Renal cortex interstitium (tissue), 11 donors: Measurements from ENCODE around the gene FILIP1L. TPM values are rescaled to one million over a fixed set of nuclear protein-coding genes. Genes with fewer than 3 reads are reported as not detected.

ENCODE experiments used
- DNase-seq, 11 donors: peaks; one replicate each; pipeline ENCODE4 v3.0.0-alpha.2; 2013; ENCODE audit warnings: low read depth in 9 of 11, low spot score in 4 of 11; ENCODE audit errors: extremely low read depth in 1 of 11
- polyA plus RNA-seq, 3 donors: library from polyadenylated mRNA; unstranded; fragments of 120-200 nt; gene quantifications; one replicate each; pipeline ENCODE4 v1.2.1, GENCODE V29; 2013; ENCODE audit not compliant: insufficient read length in 3 of 3

The FILIP1L gene
- polyA plus RNA-seq, 3 donors: 19.5 to 22.1 (median 21.7) TPM

DNA sequence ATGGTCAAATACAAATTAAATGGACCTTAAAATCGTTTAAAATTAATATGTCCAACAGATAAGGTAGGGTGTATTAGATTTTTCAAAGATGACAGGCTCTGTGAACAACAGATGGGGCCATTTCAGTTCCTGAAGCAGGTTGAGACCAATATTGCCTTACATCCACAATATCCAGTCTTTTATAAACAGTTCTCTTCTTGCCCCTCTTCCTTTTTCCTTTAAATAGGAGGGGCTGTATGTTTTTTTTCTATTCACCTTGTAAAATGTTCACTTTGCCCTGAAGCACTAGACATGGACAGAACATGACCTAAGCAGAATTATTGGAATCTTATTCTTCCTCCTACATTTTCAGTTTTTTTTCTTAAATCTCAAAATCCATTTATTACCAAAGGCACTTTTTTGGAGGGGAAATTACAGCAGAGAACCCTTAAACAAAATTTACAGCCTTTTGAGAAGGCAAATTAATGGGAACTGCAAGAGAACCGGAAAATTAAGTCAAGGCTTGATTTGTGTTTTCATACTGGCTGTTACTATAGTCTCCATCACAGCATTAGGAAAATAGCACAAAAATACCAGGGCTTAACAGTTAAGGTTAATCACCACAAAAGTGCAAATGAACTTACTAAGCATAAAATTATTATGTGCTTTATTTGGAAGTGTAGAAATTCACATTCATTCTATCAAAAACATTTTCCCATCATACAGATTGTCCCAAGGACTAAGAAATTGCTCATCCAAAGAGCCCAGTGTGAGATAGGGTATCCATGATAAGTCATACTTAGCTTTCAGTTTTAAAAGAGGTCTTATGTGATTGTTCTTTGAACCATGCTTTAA, 240.8 kb downstream of the FILIP1L start:
- DNase-seq: peak in 1 of 11 donors; percentile 41

DNA sequence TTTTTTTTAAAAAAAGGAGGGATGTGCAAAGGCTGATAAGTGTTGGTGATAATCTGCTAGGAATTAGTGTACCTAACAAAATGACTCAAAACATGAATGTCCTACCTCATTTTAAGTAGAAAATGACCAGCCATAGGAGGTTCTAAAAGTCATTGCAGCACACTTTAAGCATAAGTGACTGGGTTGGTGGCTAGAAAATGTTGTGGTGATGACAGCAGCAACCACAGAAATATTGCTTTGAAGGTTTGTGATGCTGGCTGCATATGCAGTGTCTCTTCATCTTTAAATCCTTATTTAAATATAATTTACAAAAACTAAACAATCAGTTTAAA, 241.4 kb downstream of the FILIP1L start:
- DNase-seq: no peak

DNA sequence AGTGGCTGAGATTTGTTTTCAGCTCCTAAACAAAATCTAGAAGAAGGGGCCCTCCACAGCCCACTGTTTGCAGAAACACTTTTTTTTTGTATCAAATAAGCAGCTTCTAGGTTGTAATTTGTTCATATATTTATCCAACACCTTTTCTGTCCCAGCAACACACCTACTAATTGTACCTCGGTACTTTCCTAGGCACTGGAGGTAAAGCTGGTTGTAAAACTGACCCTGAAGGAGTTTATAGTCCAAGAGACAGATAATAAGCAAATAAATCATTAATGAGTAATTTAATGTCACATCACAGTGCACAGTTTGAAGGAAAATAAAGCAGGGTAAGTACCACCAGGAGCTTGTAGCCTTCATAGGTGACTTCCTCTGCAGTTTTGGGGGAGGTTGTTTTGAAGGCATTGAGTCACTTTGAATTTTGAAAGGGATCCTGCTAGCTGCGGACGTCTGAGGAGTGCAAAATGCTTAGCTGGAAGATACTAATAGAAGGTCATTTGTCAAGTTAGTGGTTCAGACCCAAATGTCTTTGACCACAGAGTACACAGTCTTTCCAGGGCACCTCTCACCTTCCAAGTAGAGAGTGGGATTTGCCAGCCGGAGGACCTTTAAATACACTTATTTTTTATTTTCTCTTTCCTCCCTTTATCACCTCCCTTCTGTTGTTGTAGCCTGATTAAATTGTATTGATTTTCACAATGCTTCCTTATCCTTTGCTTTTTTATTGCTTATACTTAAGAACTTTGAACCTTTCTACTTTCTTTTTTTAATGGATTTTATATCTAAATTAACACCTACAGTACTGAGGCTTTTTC, 242.9 kb downstream of the FILIP1L start:
- no peak for DNase-seq

DNA sequence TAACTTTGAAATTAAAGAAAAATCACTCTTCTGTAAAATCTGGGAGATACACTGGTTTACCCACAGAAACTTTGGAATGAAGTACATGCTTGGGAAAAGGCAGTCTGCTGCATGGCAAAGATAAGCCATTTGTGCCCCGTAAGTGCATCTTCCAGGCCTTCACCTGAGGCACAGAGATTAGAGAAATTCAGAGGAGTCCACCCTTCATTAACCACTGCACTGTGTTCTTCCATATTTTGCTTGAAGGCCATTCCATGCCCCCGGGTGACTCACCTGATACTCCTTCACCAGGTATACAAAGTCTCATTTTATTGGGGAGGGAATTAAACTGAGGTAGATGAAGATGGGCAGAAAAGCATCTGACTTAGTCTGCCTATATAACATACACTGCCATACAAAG, 243.6 kb downstream of the FILIP1L start:
- DNase-seq: no peak

DNA sequence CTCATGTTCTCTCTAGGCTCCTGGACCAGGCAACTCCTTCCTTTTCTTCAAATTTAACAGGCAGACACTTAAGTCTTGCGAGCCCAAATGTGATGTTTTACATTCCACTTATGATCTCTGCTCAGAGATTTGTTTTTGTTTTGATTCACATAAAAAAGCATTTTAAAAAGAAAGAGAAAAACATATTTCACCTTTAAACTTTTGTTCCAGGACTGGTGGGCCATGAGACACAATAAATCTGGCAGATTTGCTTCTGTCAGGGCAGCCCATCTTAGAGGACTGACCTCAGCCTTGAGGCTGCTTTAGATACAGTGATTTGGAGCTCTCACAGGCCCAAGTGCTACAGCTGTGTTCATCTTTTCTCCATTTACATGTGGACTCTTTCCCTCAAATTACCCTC, 244.7 kb downstream of the FILIP1L start:
- DNase-seq: peak in 3 of 11 donors; percentile 40 to 57 (median 54)

DNA sequence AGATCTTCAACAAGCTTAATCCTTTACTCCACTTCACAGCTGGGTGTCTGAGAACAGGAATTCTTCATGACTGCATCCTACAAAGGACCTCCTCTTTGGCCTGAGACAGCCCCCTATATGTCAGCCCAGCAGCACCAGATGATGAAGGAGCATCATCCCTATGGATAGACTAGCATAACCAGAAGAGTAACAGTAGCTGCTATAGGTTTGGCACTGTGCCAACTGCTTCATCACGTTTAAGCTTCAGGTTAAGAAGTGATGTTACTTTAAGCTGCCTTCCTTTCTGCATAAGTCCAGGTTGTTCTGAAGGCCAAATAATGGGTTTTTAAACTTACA, 246.0 kb downstream of the FILIP1L start:
- DNase-seq: no peak

DNA sequence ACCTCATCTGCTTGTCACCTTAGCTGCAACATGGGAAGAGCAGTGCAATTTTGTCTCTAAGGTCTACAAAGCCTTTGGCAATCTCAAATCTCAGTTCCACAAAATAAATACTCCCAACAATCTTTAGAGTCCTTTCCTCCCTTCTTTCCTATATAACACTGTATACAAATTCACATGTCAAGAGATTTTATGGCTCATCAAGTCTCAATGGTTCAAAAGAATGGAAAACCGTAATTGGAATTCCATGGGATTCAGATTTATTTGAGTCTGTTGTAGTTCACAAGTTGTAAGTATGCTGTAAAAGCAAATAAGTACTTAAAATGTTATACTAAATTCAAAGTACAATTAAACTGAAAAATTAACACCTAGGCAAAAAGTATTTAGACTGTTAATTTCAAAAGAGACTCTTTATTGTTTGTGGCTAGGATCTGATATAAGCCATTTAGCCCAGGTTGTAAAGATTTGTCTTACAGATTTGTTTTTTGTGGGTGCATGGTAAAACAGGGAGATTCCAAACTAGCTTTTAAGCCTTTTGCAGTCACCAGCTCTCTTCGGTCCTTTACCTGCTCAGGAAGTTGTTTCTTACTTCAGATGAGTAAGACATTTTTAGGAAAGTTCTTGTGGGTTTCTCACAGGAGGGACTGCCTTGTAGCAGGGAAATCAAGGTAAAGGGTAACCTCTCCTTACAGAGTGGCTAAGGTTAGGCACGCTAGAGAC, 246.5 kb downstream of the FILIP1L start:
- DNase-seq: no peak

- no peak for DNase-seq
Measured at GRCh38 chr3:99866261-99866761, 248.0 kb downstream of the FILIP1L start.

DNA sequence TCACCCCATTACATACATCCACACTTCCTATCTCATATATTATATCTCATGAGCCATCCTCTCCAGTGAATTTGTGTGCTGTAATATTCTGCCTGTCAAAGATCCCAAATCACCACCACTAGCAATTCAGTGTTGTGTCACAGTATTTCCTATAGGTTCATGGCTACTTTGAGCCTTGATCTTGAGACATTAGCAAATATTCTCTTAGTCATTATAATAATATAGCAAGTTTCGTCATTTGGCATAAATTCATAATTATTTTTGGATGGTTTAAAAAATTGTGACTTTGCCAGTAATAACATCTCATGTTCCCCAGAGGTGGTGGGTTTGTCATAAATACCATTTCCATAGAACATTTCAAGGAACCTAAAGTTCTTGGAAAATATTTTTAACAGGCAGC, 249.0 kb downstream of the FILIP1L start:
- DNase-seq: no peak

DNA sequence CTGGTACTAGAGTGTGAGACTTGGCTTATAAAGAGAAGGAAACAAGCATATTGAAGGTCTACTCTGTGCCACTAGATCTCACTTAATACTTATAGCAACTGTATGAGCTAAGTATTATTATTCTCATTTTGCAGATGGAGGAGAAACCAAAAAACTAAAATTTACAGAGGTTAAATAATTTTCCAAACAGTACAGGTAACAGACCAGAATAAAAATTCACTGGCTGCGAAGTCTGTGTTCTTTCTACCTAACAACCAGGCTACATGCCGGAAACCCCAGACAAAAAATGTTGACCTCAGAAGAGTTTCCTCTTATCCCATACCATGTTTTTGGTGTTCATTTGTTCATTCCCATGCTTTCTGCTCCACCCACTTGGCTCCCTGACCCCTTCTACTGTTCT, 250.0 kb downstream of the FILIP1L start:
- DNase-seq: no peak

GRCh38 chr3:99863588-99863987, 250.7 kb downstream of the FILIP1L start:
- no peak for DNase-seq

DNA sequence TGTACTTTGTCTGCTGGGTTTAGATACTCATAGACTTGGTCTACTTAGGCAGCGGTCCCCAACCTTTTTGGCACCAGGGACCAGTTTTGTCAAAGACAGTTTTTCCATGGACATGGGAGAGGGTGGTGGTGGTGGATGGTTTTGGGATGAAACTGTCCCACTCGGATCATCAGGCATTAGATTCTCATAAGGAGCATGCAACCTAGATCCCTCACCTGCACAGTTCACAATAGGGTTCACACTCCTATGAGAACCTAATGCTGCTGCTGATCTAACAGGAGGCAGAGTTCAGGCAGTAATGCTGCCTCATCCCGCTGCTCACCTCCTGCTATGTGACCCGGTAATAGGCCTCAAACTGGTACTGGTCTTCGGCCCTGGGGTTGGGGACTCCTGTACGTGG, 251.3 kb downstream of the FILIP1L start:
- no peak for DNase-seq

DNA sequence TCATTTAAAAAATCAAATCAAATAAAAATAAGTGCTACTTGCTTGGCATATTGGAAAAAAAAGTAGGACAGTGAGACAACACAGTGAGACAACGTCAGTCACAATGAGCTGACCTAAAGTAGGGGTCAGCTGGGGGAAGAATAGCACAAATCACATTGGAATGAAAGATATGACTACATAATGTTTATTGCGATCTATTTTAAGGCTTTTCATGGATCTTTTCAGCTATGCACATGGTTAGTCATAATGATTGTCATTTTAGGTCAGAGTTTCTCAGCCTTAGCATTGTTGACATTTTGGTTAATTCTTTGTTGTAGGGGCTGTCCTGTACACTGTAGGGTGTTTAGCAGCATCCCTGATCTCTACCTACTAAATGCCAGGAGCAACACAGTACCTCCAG, 252.1 kb downstream of the FILIP1L start:
- DNase-seq: no peak

DNA sequence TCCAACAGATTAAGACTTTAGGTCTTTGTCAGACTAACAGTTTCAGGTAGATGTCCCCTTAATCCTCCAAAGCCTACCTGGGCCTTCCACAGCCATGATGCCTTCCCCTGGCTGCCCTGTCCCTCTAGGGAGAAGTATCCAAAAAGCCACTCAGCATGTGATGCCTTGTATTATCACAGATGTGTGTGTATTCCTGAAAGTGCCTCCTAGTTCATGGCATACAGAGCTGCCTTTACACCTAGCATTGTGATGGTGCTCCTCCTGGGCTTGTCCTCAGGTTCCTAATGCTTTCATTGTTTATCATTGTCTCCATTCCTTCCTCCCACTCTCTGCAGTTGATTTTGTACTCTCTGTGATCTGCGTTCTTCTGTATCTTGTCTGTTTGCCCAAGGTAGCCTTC, 253.1 kb downstream of the FILIP1L start:
- DNase-seq: no peak

DNA sequence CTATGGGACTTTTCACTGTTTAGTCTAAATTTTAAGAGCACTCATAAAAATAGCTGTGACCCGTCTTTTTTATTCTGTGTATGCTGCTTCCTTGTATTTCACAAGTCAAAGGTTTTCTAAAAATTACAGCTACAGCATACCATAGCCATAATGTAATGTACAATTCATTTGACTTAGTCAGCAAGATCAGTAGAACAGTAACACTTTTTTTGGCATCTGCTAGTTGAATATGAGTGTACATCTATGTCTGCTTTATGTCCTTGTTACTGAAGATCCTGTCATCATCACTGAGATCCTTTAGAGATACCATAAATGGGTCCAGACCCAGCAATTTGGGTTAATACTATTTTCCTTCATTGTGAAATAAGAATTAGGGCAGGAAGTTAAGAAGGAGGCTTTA, 254.5 kb downstream of the FILIP1L start:
- peak in 4 of 11 donors; percentile 45 to 69 (median 64) for DNase-seq

GRCh38 chr3:99858469-99858868, 255.8 kb downstream of the FILIP1L start:
- no peak for DNase-seq

DNA sequence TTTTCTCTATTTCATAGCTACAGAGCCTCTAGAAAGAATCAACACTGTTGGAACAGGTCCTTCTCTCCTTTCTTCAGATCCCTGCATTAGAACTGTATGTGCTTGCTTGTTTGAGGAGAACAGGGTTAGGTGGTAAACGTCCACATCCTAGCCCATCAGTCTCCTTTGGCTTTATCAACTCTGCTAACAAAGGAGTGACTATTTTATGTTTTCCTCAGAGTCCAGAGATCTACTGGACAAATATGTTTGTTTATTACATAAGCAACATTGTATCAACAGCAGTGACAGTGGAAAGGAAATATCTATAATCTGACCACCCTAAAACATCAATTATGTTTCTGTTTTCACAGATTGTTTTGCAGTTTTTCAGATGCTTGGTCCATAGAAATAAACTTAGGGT, 257.0 kb downstream of the FILIP1L start:
- no peak for DNase-seq

DNA sequence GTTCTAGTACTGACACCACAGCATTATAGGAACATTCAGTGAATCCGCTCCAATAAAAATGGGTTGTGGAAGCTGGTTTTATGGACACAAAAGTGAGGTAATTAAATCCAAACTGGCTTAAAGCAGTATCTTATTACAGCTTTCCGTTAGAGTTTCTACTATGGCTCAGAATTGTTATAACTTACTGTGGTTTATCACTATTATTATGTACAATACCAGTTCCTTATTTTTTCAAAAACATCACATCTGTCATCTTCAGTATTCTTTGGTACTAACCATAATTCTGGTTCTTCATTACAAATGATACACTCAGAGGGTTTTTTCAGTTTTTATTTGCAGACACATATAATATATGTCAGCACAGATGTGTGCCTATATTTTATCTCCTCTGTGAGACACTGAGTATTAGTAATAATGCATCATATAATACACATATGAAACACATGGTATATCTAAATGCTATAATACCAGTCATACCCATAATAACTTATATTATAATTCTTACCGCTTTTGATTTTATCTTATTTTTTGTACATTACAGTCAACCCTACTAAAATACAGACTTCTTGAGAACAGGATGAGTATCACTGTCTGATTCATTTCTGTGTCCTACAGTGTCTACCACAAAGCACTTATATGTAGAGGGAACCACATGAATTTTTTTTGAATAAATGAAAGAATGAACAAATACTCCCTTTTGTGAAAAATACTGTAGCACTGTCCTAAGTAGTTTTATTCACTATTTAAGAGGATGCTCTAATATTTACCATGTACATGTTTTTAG, 257.7 kb downstream of the FILIP1L start:
- no peak for DNase-seq

- no peak for DNase-seq
Measured at GRCh38 chr3:99855900-99856299, 258.4 kb downstream of the FILIP1L start.
